ENCODE measurements around the gene COMT. TPM values are rescaled to one million over a fixed set of nuclear protein-coding genes. Genes with fewer than 3 reads are reported as not detected.

Gene COMT
- total and polyA plus RNA-seq, 4 donors = 75.3 to 430 (median 146) TPM

GRCh38 chr22:19974935-19975706 is 33.5 kb downstream of the COMT start:
- no peak overlapping the region for H3K27ac ChIP-seq (ENCODE audit: low read depth in 1 of 2, low read length in 2 of 2)
- no peak for DNase-seq (ENCODE audit: low spot score)
- no peaks in the 10 kb centered on the region for H3K9me3 ChIP-seq (ENCODE audit: control insufficient read depth in 4 of 4, low read length in 3 of 4)
- H3K36me3 ChIP-seq (ENCODE audit: control insufficient read depth in 4 of 4, insufficient read depth in 3 of 4, low read depth in 1 of 4, low read length in 3 of 4) = peaks cover 0 to 20% (median 4%) of the 10 kb centered on the region in 4 donors
- TF ChIP-seq GABPA (IDR thresholded peaks at IDR 0.05 in 1 of 2, conservative IDR thresholded peaks at IDR 0.05 in 1 of 2) (no peak), CTCF (IDR thresholded peaks at IDR 0.05; ENCODE audit: low read depth, low read length, missing input control) (no peak), JUND (IDR thresholded peaks at IDR 0.05) (no peak), ATF3 (IDR thresholded peaks at IDR 0.05) (no peak), YY1 (IDR thresholded peaks at IDR 0.05) (no peak), FOXA2 (IDR thresholded peaks at IDR 0.05) (no peak), HNF4G (IDR thresholded peaks at IDR 0.05) (no peak), REST (IDR thresholded peaks at IDR 0.05) (no peak), RXRA (IDR thresholded peaks at IDR 0.05) (no peak), HNF4A (conservative IDR thresholded peaks at IDR 0.05) (no peak), SP1 (IDR thresholded peaks at IDR 0.05) (no peak), NR2F2 (IDR thresholded peaks at IDR 0.05) (no peak), MAX (IDR thresholded peaks at IDR 0.05) (no peak), ZBTB33 (IDR thresholded peaks at IDR 0.05) (no peak), FOXA1 (IDR thresholded peaks at IDR 0.05) (no peak), RAD21 (IDR thresholded peaks at IDR 0.05) (no peak)
- WGBS = 79% methylated on average over 13 of the region's 13 CpGs
- H3K27me3 ChIP-seq (ENCODE audit: control insufficient read depth in 4 of 4, insufficient read depth in 4 of 4, low read length in 3 of 4) = no peaks in the 10 kb centered on the region
- H3K4me1 ChIP-seq (ENCODE audit: control insufficient read depth in 4 of 4, insufficient read depth in 4 of 4, low read length in 3 of 4) = peaks cover 15 to 26% (median 21%) of the 10 kb centered on the region in 4 donors
- H3K4me3 ChIP-seq (ENCODE audit: low read depth in 1 of 3, low read length in 3 of 3) = no peak overlapping the region
- no peak overlapping the region for H3K9ac ChIP-seq (ENCODE audit: low read depth in 1 of 2, low read length in 2 of 2)

All from liver (tissue), 9 donors.